HCT116 (cell line): ENCODE results near the gene STUM.

ENCODE experiments used
- CEBPB ChIP-seq: IDR thresholded peaks from 2 replicates; pipeline ENCODE4 v1.6.1; 2012; ENCODE audit warnings: low read depth
- CTCF ChIP-seq, 3 experiments: fragments of 200-600 bp in 1 of 3; sonication (generic) in 1 of 3; IDR thresholded peaks in 2 of 3; conservative IDR thresholded peaks in 1 of 3; 2 replicates each; pipeline ENCODE4 v1.5.1; 2012 to 2017; ENCODE audit warnings: low read depth in 2 of 3, low read length in 2 of 3, antibody characterized with exemption in 1 of 3, borderline replicate concordance in 1 of 3, control low read depth in 1 of 3, mild to moderate bottlenecking in 1 of 3, mixed read lengths in 1 of 3, mixed run types in 1 of 3, moderate library complexity in 1 of 3; ENCODE audit not compliant: insufficient read depth in 1 of 3
- EZH2 ChIP-seq: fragments of 200-600 bp; sonication (generic); IDR thresholded peaks from 2 replicates; pipeline ENCODE4 v1.6.1; 2017; ENCODE audit warnings: antibody characterized with exemption, mixed run types
- JUND ChIP-seq: IDR thresholded peaks from 2 replicates; pipeline ENCODE4 v1.6.1; 2012
- MAX ChIP-seq: IDR thresholded peaks from 2 replicates; pipeline ENCODE4 v1.6.1; 2012
- POLR2A ChIP-seq: IDR thresholded peaks from 2 replicates; pipeline ENCODE4 v1.7.0; 2011; ENCODE audit warnings: borderline replicate concordance; ENCODE audit not compliant: insufficient read depth, insufficient read length; ENCODE audit errors: extremely low read depth
- RAD21 ChIP-seq: IDR thresholded peaks from 2 replicates; pipeline ENCODE4 v1.6.1; 2012; ENCODE audit warnings: low read depth, mild to moderate bottlenecking
- SIN3A ChIP-seq: IDR thresholded peaks from 2 replicates; pipeline ENCODE4 v1.6.1; 2012; ENCODE audit warnings: low read depth
- SP1 ChIP-seq: IDR thresholded peaks from 2 replicates; pipeline ENCODE4 v1.6.1; 2012; ENCODE audit warnings: low read depth
- TCF7L2 ChIP-seq: IDR thresholded peaks from 2 replicates; pipeline ENCODE4 v1.7.0; 2011; ENCODE audit warnings: borderline replicate concordance, inconsistent platforms; ENCODE audit not compliant: insufficient read depth, insufficient read length; ENCODE audit errors: extremely low read depth
- YY1 ChIP-seq: IDR thresholded peaks from 2 replicates; pipeline ENCODE4 v1.6.1; 2011; ENCODE audit warnings: low read length, low read depth, moderate library complexity, mild to moderate bottlenecking; ENCODE audit not compliant: insufficient replicate concordance; ENCODE audit errors: extremely low read depth
- ZFX ChIP-seq: fragments of 450-650 bp; IDR thresholded peaks from 2 replicates; pipeline ENCODE4 v1.6.1; 2017
- ZNF274 ChIP-seq: fragments of 200-500 bp; sonication (Bioruptor generic); IDR thresholded peaks from 2 replicates; pipeline ENCODE4 v1.6.1; 2014; ENCODE audit warnings: mild to moderate bottlenecking, low read depth, low read length, inconsistent platforms
- TF ChIP-seq, protein P1 (sequence below): IDR thresholded peaks from 2 replicates; pipeline ENCODE4 v1.6.1; 2012; ENCODE audit warnings: low read depth

DNA sequence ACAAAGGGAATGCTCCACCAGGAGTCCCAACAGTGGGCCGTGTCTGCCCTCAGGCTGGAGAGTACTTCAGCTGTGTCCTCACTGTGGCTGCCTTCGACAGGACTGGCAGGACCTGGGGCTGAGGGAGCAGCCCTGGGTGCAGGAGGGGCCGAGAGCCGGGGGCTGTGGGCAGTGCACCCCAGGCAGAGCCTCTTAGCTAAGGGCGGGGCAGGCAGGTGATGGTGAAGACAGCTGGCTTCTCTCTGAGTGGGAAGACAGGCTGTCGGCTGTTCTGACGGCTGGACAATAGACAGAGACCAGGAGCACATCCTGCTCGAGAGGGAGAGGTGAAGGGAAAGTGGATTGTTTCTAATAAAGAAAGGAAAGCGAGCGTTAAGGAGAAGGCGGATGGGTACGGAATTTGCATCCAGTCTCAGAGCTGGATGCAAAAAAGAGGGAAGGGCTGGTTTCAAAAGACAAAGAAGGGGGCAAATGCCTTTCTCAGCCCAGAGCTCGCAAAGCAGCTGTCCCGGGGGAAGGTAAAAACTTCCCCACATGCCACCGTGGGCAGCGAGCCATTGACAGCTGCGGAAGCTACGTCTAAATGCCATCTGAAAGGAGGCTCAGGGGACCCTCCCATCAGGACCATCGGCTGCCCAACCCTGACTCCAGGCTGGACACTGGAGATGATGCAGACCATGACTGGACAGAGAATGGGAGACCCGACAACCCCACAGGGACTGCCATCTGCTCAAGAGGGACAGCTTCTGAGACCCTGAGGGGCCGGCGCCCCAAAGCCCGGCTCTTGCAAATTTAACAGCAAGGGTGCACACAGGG lies 92.0 kb downstream of the STUM start:
- TF ChIP-seq POLR2A (no peak), CTCF (IDR thresholded peaks at IDR 0.05 in 2 of 3, conservative IDR thresholded peaks at IDR 0.05 in 1 of 3; ENCODE audit: borderline replicate concordance in 1 of 3, insufficient read depth in 1 of 3, low read depth in 2 of 3, low read length in 2 of 3) (no peak), RAD21 (no peak), ZNF274 (no peak), JUND (no peak), MAX (no peak), TCF7L2 (no peak), EZH2 (no peak), CEBPB (no peak), SP1 (no peak), YY1 (no peak), SIN3A (no peak), ZFX (no peak)
- TF ChIP-seq, protein P1, sequence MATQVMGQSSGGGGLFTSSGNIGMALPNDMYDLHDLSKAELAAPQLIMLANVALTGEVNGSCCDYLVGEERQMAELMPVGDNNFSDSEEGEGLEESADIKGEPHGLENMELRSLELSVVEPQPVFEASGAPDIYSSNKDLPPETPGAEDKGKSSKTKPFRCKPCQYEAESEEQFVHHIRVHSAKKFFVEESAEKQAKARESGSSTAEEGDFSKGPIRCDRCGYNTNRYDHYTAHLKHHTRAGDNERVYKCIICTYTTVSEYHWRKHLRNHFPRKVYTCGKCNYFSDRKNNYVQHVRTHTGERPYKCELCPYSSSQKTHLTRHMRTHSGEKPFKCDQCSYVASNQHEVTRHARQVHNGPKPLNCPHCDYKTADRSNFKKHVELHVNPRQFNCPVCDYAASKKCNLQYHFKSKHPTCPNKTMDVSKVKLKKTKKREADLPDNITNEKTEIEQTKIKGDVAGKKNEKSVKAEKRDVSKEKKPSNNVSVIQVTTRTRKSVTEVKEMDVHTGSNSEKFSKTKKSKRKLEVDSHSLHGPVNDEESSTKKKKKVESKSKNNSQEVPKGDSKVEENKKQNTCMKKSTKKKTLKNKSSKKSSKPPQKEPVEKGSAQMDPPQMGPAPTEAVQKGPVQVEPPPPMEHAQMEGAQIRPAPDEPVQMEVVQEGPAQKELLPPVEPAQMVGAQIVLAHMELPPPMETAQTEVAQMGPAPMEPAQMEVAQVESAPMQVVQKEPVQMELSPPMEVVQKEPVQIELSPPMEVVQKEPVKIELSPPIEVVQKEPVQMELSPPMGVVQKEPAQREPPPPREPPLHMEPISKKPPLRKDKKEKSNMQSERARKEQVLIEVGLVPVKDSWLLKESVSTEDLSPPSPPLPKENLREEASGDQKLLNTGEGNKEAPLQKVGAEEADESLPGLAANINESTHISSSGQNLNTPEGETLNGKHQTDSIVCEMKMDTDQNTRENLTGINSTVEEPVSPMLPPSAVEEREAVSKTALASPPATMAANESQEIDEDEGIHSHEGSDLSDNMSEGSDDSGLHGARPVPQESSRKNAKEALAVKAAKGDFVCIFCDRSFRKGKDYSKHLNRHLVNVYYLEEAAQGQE, result no peak
